Lung microvascular endothelial cell (primary cell): ENCODE results near the gene TRIM9. TPM values are rescaled to one million over a fixed set of nuclear protein-coding genes. Genes with fewer than 3 reads are reported as not detected.
"Not testable (repeated sequence)": the region's sequence is repeated elsewhere in the genome, so short reads cannot be mapped to it uniquely, and the experiment has no call there.

Source experiments
- DNase-seq, 2 donors: peaks; one replicate each; pipeline versions ENCODE4 v3.0.0 to v3.0.0-alpha.2; 2010; ENCODE audit warnings: low read depth in 2 of 2
- total RNA-seq: library from RNA; depleted of rRNA; stranded (reverse); fragments of >200 nt; gene quantifications from 2 replicates; pipeline ENCODE4 v1.2.1, GENCODE V29; 2014

The TRIM9 gene
- total RNA-seq, 1 donor from 2014 or later = under 0.01 TPM

DNA sequence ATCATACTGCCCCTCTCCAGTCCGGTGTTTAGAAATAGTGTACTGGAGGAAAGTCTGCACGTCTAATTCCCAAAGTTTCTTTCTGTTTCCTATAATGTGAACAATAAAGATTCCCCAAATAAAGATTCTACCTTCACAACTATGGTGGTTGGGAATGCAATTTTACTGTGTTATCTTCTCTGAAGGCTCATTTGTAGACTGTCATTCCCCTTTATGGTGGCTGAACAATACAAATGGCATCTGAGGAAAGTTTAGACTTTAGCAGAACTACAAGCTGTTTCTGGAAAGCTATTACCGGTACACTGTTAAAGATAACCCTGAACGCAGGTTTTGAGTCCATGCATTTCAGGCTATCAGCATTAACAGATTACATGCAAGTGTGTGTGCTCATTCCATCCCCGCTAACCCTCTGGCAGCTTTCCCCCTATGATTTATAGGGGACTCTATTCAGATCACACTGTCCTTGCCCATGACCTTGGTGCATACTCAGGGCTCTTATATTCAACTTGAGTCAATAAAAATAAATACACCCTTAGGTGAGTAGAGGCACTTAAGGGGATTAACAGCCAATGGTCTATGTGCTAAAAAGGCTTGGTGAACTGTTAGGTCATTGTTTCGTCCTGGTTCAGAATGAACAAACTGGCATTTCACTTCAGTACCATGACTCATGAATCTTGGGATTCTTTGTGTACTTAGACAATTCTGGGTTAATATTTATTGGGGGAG, 89.9 kb downstream of the TRIM9 start:
- peak in 1 of 2 donors; percentile 9 for DNase-seq

GRCh38 chr14:51004352-51004800, 90.5 kb downstream of the TRIM9 start:
- no peak for DNase-seq

DNA sequence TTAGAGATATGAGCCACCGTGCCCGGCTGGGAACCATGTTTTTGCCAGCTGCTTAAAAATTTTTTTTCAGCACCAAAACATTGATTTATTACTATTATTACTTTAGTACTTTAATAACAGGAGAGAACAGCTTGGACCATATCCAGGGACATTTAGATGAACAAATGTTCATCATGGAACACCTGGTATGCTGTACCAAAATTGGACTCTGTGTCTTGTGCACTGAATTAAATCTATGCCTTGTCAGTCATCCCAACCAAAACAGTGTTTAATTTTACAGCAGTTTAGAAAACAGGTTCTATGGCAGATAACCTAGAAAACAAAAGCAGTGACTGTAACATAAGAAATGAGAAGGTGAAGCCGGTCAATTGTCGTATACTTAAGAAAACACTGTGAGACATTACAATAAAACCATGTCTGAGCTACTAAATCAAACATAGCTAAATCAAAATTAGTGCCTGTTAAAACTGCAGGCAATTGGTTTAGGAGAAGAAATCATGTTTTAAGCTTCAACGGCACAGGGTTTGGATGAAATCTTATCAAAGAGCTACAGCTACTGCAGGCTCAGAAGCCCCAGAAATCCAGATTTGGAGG, 92.4 kb downstream of the TRIM9 start:
- DNase-seq = no peak

GRCh38 chr14:51000566-51000965, 94.3 kb downstream of the TRIM9 start:
- DNase-seq = no peak

DNA sequence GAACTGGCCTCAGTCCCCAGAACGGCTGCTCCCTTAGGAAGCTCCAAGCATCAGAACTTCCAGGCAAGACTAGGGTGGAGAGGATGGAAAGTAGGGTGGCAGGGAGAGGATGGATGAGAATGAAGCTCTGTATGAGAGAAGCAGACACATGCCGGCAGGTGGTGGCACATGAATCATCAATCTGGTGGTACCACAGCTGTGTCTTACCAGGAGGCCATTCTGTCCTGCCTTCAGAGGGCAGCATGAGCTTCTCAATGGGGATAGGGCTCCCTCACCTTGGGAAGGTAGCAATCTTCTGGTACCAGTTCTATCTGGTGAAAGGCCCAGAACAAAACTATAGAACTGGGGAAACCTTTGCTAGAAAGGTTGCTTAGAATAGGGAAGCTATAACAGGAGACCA, 95.2 kb downstream of the TRIM9 start:
- DNase-seq = no peak

DNA sequence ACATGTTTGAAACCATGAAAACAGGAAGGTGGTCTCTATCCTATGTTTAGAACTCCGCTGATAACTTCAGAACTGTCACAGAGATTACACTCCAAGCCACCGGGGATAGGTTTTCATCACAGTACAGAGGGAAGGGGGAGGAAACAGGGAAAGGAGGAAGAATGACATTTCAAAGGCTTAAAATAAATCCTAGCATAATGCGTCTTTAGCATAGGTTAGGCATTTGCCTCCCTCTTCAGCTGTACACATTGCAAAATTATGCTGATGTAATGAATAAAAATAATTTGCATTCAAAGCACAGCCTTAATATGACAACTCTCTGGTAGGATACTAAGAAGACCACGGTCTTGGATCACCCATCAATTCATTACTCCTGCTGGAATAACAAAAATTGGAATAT, 96.3 kb downstream of the TRIM9 start:
- DNase-seq = no peak

- no peak for DNase-seq
Observed at GRCh38 chr14:50997712-50998111, 97.2 kb downstream of the TRIM9 start.

DNA sequence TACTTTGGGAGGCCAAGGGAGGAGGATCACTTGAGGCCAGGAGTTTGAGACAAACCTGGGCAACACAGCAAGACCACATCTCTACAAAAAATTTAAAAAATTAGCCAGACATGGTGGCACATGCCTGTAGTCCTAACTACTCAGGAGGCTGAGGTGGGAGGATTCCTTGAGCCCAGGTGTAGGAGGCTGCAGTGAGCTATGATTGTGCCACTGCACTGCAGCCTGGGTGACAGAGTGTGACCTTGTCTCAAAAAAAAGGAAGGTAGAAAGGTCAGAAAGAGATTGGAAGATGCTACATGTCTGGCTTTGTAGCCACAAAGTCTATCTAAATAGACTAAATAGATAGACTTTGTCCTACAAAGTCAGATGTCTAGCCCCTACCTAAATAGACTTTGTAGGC, 100.7 kb downstream of the TRIM9 start:
- not testable (repeated sequence) for DNase-seq

- no peak for DNase-seq
Observed at GRCh38 chr14:50985859-50986331, 109.0 kb downstream of the TRIM9 start.

- DNase-seq = no peak
Observed at GRCh38 chr14:50985124-50985858, 109.6 kb downstream of the TRIM9 start.

GRCh38 chr14:50984036-50984710, 110.7 kb downstream of the TRIM9 start:
- no peak for DNase-seq

- no peak for DNase-seq
Observed at GRCh38 chr14:50979941-50980850, 114.7 kb downstream of the TRIM9 start.

DNA sequence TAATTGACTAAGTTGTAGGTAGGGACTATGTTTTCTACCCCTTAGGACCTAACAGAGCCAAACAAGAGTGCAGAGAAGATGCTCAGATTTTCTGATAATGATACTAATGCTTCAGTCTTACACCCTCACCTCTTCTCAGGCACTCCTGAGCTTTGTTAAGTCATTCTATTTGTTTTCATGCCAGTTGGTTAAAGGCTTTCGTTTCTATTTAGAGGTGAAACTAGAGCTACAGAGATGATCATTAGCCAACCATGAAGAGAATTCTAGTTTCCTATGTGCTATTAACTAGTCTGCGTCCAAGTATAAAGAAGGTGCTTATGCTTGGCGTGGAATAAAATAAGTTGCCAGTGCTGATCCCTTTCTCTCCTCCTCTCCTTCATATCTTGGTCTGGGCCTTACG, 116.0 kb downstream of the TRIM9 start:
- DNase-seq = no peak

GRCh38 chr14:50978529-50978871, 116.4 kb downstream of the TRIM9 start:
- DNase-seq = no peak

DNA sequence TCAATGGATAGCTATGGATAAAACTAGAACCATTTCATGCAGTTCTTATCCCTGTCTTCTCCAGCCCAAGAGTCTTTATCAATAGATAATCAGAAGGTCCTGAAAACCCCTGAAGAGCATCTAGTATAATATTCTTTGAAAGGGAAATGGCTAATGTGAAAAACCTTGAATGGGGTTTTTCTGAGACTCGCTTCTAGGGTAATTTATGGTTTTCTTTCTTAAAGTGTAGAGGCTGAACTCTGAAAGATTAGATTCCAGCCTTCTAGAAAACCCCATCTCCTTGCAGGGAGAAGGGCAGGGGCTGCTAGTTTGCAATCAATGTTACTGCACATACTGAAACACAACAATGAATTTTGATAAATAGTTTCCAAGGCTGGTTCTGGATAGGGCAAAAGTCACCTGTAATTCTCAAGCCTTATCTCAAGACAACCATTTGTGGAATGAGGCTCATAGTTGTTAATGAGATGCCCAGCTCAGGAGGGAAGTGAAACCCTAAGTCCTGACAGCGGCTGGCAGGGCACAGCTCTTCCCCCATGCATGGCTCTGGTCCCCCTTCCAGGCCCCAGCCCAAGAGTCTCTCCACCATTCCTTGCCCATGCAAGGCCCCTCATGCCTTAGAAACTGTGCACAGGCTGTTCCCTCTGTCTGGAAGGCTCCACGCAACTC, 116.9 kb downstream of the TRIM9 start:
- DNase-seq = no peak

GRCh38 chr14:50974118-50974517, 120.8 kb downstream of the TRIM9 start:
- no peak for DNase-seq

GRCh38 chr14:50972734-50973133, 122.2 kb downstream of the TRIM9 start:
- DNase-seq = no peak

GRCh38 chr14:50970886-50971781, 123.8 kb downstream of the TRIM9 start:
- DNase-seq = no peak

- DNase-seq = no peak
Observed at GRCh38 chr14:50967790-50968189, 127.1 kb downstream of the TRIM9 start.
